Measurements from ENCODE around the gene ASB14. TPM values are rescaled to one million over a fixed set of nuclear protein-coding genes. Genes with fewer than 3 reads are reported as not detected.

ASB14 gene
- total and polyA plus RNA-seq, 2 donors (not counting 1 experiment from before 2014, with no cell fraction given) = not detected

- Histone ChIP-seq H3K9me3 (ENCODE audit: control extremely low read depth in 1 of 3, control insufficient read depth in 2 of 3, insufficient read depth in 1 of 3, low read length in 2 of 3) (no peaks in the 10 kb centered on the region), H3K27me3 (replicated peaks in 1 of 4; ENCODE audit: control extremely low read depth in 1 of 4, control insufficient read depth in 3 of 4, insufficient read depth in 4 of 4, low read length in 3 of 4) (no peaks in the 10 kb centered on the region), H3K4me3 (ENCODE audit: control extremely low read depth in 1 of 5, extremely low read depth in 1 of 5, insufficient read depth in 1 of 5, low read depth in 2 of 5, low read length in 4 of 5) (no peak overlapping the region), H3K4me1 (ENCODE audit: control insufficient read depth in 2 of 2, insufficient read depth in 2 of 2, low read length in 2 of 2) (peaks cover 35 to 38% of the 10 kb centered on the region in 2 donors), H4K20me1 (ENCODE audit: control insufficient read depth, insufficient read depth, low read length, poor library complexity, severe bottlenecking) (no peaks in the 10 kb centered on the region), H3K27ac (ENCODE audit: low read length in 2 of 2) (peak overlapping the region; percentile 76 to 92), H3K4me2 (replicated peaks; ENCODE audit: low read depth, low read length, poor library complexity, severe bottlenecking) (peak overlapping the region; percentile 5), H3K79me2 (ENCODE audit: control insufficient read depth, insufficient read depth, low read length) (peaks cover 88% of the 10 kb centered on the region), H3K36me3 (replicated peaks in 1 of 2; ENCODE audit: control extremely low read depth in 1 of 2, control insufficient read depth in 1 of 2, extremely low read depth in 1 of 2, insufficient read depth in 2 of 2, low read length in 1 of 2) (peaks cover 2 to 16% of the 10 kb centered on the region in 2 experiments), H2AFZ (ENCODE audit: insufficient read depth, low read depth, low read length, poor library complexity, severe bottlenecking) (no peak overlapping the region), H3K9ac (ENCODE audit: low read length) (no peak overlapping the region)
- peak overlapping the region; percentile 32 for H3K27ac Mint-ChIP-seq
- H3K4me3 Mint-ChIP-seq = no peak overlapping the region
- no CpG with 5 or more reads among the region's 2 CpGs for WGBS (ENCODE audit: insufficient coverage)
- no peaks in the 10 kb centered on the region for H3K9me3 Mint-ChIP-seq (ENCODE audit: insufficient read depth)
- TF ChIP-seq EZH2 (IDR thresholded peaks at IDR 0.05; ENCODE audit: borderline replicate concordance, insufficient read depth, low read depth, low read length, poor library complexity, severe bottlenecking) (no peak), CTCF (IDR thresholded peaks at IDR 0.05) (no peak)
- H3K4me1 Mint-ChIP-seq = peaks cover 51% of the 10 kb centered on the region
- intact Hi-C loops (cut with micrococcal nuclease) = loop anchor here (10.0 kb wide), 1 partner anchor 321 kb away; the partner anchor contains the start of gene PDE12
- DNase-seq = no peak
- H3K27me3 Mint-ChIP-seq = no peaks in the 10 kb centered on the region
- ChIA-PET CTCF (interaction anchor here (0.7 to 1.8 kb wide), 3 partner anchors 12 to 133 kb away, joined by 3 to 7 read pairs (median 3); no protein-coding TSS in a partner anchor), POLR2A (no interaction called here)
- no peak for ATAC-seq (ENCODE audit: low read depth)
Measured at GRCh38 chr3:57233799-57234198, 58.7 kb downstream of the ASB14 start.

- H3K9ac ChIP-seq (ENCODE audit: low read length) = no peak overlapping the region
- Mint-ChIP-seq H3K4me3 (peak overlapping the region; percentile 19), H3K9me3 (ENCODE audit: insufficient read depth) (no peaks in the 10 kb centered on the region), H3K27me3 (no peaks in the 10 kb centered on the region), H3K27ac (no peak overlapping the region), H3K4me1 (peaks cover 52% of the 10 kb centered on the region)
- peaks cover 35% of the 10 kb centered on the region in 2 donors for H3K4me1 ChIP-seq (ENCODE audit: control insufficient read depth in 2 of 2, insufficient read depth in 2 of 2, low read length in 2 of 2)
- ChIA-PET CTCF (no interaction called here), POLR2A (interaction anchor here (0.7 to 0.8 kb wide), 2 partner anchors 9 to 11 kb away, joined by 3 to 5 read pairs; no protein-coding TSS in a partner anchor)
- TF ChIP-seq CTCF (IDR thresholded peaks at IDR 0.05) (no peak), EZH2 (IDR thresholded peaks at IDR 0.05; ENCODE audit: borderline replicate concordance, insufficient read depth, low read depth, low read length, poor library complexity, severe bottlenecking) (no peak)
- H3K27ac ChIP-seq (ENCODE audit: low read length in 2 of 2) = no peak overlapping the region
- H3K4me3 ChIP-seq (ENCODE audit: control extremely low read depth in 1 of 5, extremely low read depth in 1 of 5, insufficient read depth in 1 of 5, low read depth in 2 of 5, low read length in 4 of 5) = no peak overlapping the region
- H3K4me2 ChIP-seq (replicated peaks; ENCODE audit: low read depth, low read length, poor library complexity, severe bottlenecking) = no peak overlapping the region
- no peak overlapping the region for H2AFZ ChIP-seq (ENCODE audit: insufficient read depth, low read depth, low read length, poor library complexity, severe bottlenecking)
- ATAC-seq (ENCODE audit: low read depth) (no peak), DNase-seq (no peak)
- peaks cover 73% of the 10 kb centered on the region for H3K79me2 ChIP-seq (ENCODE audit: control insufficient read depth, insufficient read depth, low read length)
- H3K27me3 ChIP-seq (replicated peaks in 1 of 4; ENCODE audit: control extremely low read depth in 1 of 4, control insufficient read depth in 3 of 4, insufficient read depth in 4 of 4, low read length in 3 of 4) = no peaks in the 10 kb centered on the region
- H3K9me3 ChIP-seq (ENCODE audit: control extremely low read depth in 1 of 3, control insufficient read depth in 2 of 3, insufficient read depth in 1 of 3, low read length in 2 of 3) = no peaks in the 10 kb centered on the region
- WGBS (ENCODE audit: insufficient coverage) = no CpG with 5 or more reads among the region's 2 CpGs
- peaks cover 0 to 2% of the 10 kb centered on the region in 2 experiments for H3K36me3 ChIP-seq (replicated peaks in 1 of 2; ENCODE audit: control extremely low read depth in 1 of 2, control insufficient read depth in 1 of 2, extremely low read depth in 1 of 2, insufficient read depth in 2 of 2, low read length in 1 of 2)
- intact Hi-C loops (cut with micrococcal nuclease) = loop anchor here (10.0 kb wide), 1 partner anchor 325 kb away; the partner anchor contains the start of gene PDE12
- H4K20me1 ChIP-seq (ENCODE audit: control insufficient read depth, insufficient read depth, low read length, poor library complexity, severe bottlenecking) = no peaks in the 10 kb centered on the region
Measured at GRCh38 chr3:57230006-57230405, 62.5 kb downstream of the ASB14 start.
